ENCODE data around the gene PPP2R5E. TPM values are rescaled to one million over a fixed set of nuclear protein-coding genes. Genes with fewer than 3 reads are reported as not detected.

Gene PPP2R5E
- total and polyA plus RNA-seq, 10 of the 15 experiments (the other 5 are each of a cell fraction or from before 2014, with no cell fraction given) = 11.4 to 56.2 (median 22.7) TPM

GRCh38 chr14:63480599-63480998 lies 62.6 kb downstream of the PPP2R5E start:
- CTCF ChIA-PET = interaction anchor here (0.7 to 1.7 kb wide), 3 partner anchors 9 to 66 kb away, joined by 3 read pairs; no protein-coding TSS in a partner anchor
- no TSS peak for BruUV-seq (replicated peaks)
- in situ Hi-C loops (cut with MboI) = no loop called here

More at GRCh38 chr14:63480599-63480998, 62.6 kb downstream of the PPP2R5E start:
- RAD21 ChIA-PET (ENCODE audit: unreplicated experiment) = interaction anchor here (1.0 kb wide), 1 partner anchor 10 kb away, joined by 3 read pairs; no protein-coding TSS in a partner anchor
- WGBS (ENCODE audit: insufficient coverage, insufficient replicate concordance, low lambda C conversion rate, missing lambda C conversion rate) = 73% methylated on average over 4 of the region's 4 CpGs
- peaks cover 80% of the 10 kb centered on the region for H3K79me2 ChIP-seq (ENCODE audit: control insufficient read depth, insufficient read depth, low read length)
- intact Hi-C loops (cut with micrococcal nuclease; ENCODE audit: unreplicated experiment) = no loop called here
- FAIRE-seq (no peak), DNase-seq (ENCODE audit: low read depth, low spot score) (no peak), ATAC-seq (no peak)
- peaks cover 36% of the 10 kb centered on the region for H3K4me1 ChIP-seq (ENCODE audit: control insufficient read depth, insufficient read depth, low read length)
- H2AFZ ChIP-seq (ENCODE audit: control insufficient read depth, low read depth, low read length) = no peak overlapping the region
- peaks cover 0 to 2% of the 10 kb centered on the region in 2 experiments; a peak in 1 of 4 replicates for H3K36me3 ChIP-seq (ENCODE audit: control insufficient read depth in 2 of 2, insufficient read depth in 2 of 2, low read length in 1 of 2)
- H4K20me1 ChIP-seq (ENCODE audit: control insufficient read depth, insufficient read depth) = no peaks in the 10 kb centered on the region
- H3K4me2 ChIP-seq (ENCODE audit: control insufficient read depth, insufficient read depth) = peak overlapping the region; percentile 23; the same call in 1 of the 2 replicates
- H3K27ac ChIP-seq (ENCODE audit: control insufficient read depth, insufficient read depth) = peak overlapping the region; percentile 28; the same call in 1 of the 2 replicates
- H3K9me3 ChIP-seq (replicated peaks; ENCODE audit: control insufficient read depth, insufficient read depth, low read length) = no peaks in the 10 kb centered on the region
- no peak overlapping the region; the same call in 1 of the 2 replicates for H3K9ac ChIP-seq (ENCODE audit: control insufficient read depth, insufficient read depth, low read length)
- SMC1A ChIA-PET (ENCODE audit: uncharacterized antibody, unreplicated experiment) = interaction anchor here (0.8 to 1.3 kb wide), 4 partner anchors 8 to 54 kb away, joined by 3 to 4 read pairs (median 4); no protein-coding TSS in a partner anchor
- POLR2A ChIA-PET = interaction anchor here (0.7 to 2.0 kb wide), 5 partner anchors 9 to 42 kb away, joined by 3 to 6 read pairs (median 3); no protein-coding TSS in a partner anchor
- TF ChIP-seq TARDBP (IDR thresholded peaks at IDR 0.05; ENCODE audit: borderline replicate concordance) (no peak), TAF1 (IDR thresholded peaks at IDR 0.05; ENCODE audit: borderline replicate concordance, low read depth, low read length) (no peak), ZNF207 (IDR thresholded peaks at IDR 0.05; ENCODE audit: borderline replicate concordance) (no peak), STAT3 (IDR thresholded peaks at IDR 0.05; ENCODE audit: low read depth, low read length) (no peak), CREM (IDR thresholded peaks at IDR 0.05; ENCODE audit: low read depth) (no peak), ZNF622 (IDR thresholded peaks at IDR 0.05) (no peak), JUNB (IDR thresholded peaks at IDR 0.05) (no peak), SMC3 (IDR thresholded peaks at IDR 0.05; ENCODE audit: borderline replicate concordance, low read length) (no peak), GABPA (IDR thresholded peaks at IDR 0.05; ENCODE audit: low read depth) (no peak), NFYA (IDR thresholded peaks at IDR 0.05; ENCODE audit: borderline replicate concordance, low read depth, low read length) (no peak), NRF1 (conservative IDR thresholded peaks at IDR 0.05; ENCODE audit: low read depth, low read length) (no peak)
- TF ChIP-seq, protein P1, sequence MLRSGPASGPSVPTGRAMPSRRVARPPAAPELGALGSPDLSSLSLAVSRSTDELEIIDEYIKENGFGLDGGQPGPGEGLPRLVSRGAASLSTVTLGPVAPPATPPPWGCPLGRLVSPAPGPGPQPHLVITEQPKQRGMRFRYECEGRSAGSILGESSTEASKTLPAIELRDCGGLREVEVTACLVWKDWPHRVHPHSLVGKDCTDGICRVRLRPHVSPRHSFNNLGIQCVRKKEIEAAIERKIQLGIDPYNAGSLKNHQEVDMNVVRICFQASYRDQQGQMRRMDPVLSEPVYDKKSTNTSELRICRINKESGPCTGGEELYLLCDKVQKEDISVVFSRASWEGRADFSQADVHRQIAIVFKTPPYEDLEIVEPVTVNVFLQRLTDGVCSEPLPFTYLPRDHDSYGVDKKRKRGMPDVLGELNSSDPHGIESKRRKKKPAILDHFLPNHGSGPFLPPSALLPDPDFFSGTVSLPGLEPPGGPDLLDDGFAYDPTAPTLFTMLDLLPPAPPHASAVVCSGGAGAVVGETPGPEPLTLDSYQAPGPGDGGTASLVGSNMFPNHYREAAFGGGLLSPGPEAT (IDR thresholded peaks at IDR 0.05; ENCODE audit: low read depth) = no peak
- H3K4me3 ChIP-seq = no peak overlapping the region
- no peaks in the 10 kb centered on the region for H3K27me3 ChIP-seq (replicated peaks in 1 of 2; ENCODE audit: control insufficient read depth in 2 of 2, insufficient read depth in 2 of 2, low read length in 1 of 2)

Data from GM12878 (cell line).